Smooth muscle cell (in vitro differentiated cells): ENCODE measurements around the gene LHX1. TPM values are rescaled to one million over a fixed set of nuclear protein-coding genes. Genes with fewer than 3 reads are reported as not detected.

Experiments used
- DNase-seq: peaks from one replicate; lab custom pipeline; 2025; ENCODE audit not compliant: unreplicated experiment; lab: John Stamatoyannopoulos, UW
- H2AFZ ChIP-seq: fragments of 200-600 bp; sonication (generic); 2 replicates; pipeline ENCODE4 v1.6.0; 2016; ENCODE audit warnings: antibody characterized with exemption, low read depth, mild to moderate bottlenecking
- H3F3A ChIP-seq: fragments of 200-600 bp; sonication (generic); 2 replicates; pipeline ENCODE4 v1.6.0; 2017; ENCODE audit warnings: antibody characterized with exemption, low read depth
- H3K27ac ChIP-seq: fragments of 200-600 bp; sonication (generic); 2 replicates; pipeline ENCODE4 v1.5.1; 2016; ENCODE audit warnings: low read depth, mild to moderate bottlenecking
- H3K27me3 ChIP-seq: fragments of 200-600 bp; sonication (generic); 2 replicates; pipeline ENCODE4 v1.6.1; 2016; ENCODE audit warnings: low read depth, mild to moderate bottlenecking
- H3K36me3 ChIP-seq: fragments of 200-600 bp; sonication (generic); 2 replicates; pipeline ENCODE4 v1.5.1; 2016; ENCODE audit warnings: low read depth
- H3K4me1 ChIP-seq: fragments of 200-600 bp; sonication (generic); 2 replicates; pipeline ENCODE4 v1.5.1; 2016; ENCODE audit warnings: low read depth
- H3K4me2 ChIP-seq: fragments of 200-600 bp; sonication (generic); 2 replicates; pipeline ENCODE4 v1.6.0; 2016; ENCODE audit warnings: mild to moderate bottlenecking
- H3K4me3 ChIP-seq: fragments of 200-600 bp; sonication (generic); 2 replicates; pipeline ENCODE4 v1.5.1; 2016; ENCODE audit warnings: mild to moderate bottlenecking
- H3K79me2 ChIP-seq: fragments of 200-600 bp; sonication (generic); 2 replicates; pipeline ENCODE4 v1.6.0; 2016; ENCODE audit warnings: low read depth, mild to moderate bottlenecking
- H3K9ac ChIP-seq: fragments of 200-600 bp; sonication (generic); 2 replicates; pipeline ENCODE4 v1.6.0; 2016; ENCODE audit warnings: low read depth
- H3K9me3 ChIP-seq: fragments of 200-600 bp; sonication (generic); replicated peaks from 2 replicates; pipeline ENCODE4 v1.5.1; 2016; ENCODE audit warnings: low read depth
- H4K20me1 ChIP-seq: fragments of 200-600 bp; sonication (generic); 2 replicates; pipeline ENCODE4 v1.6.0; 2016; ENCODE audit warnings: low read depth
- CTCF ChIP-seq: fragments of 200-600 bp; sonication (generic); IDR thresholded peaks from 2 replicates; pipeline ENCODE4 v1.5.1; 2017; ENCODE audit warnings: borderline replicate concordance, mild to moderate bottlenecking, antibody characterized with exemption; ENCODE audit not compliant: insufficient read depth, poor library complexity, severe bottlenecking
- WGBS: methylation state at CpG from one replicate; pipeline ENCODE4 v1.1.7; 2016; ENCODE audit warnings: low lambda C conversion rate; 5-methylcytosine and 5-hydroxymethylcytosine counted together
- polyA plus RNA-seq: library from polyadenylated mRNA; unstranded; fragments of >200 nt; fragmentation: Nextera tagmentation; extraction: Ambion mirVana; gene quantifications from 2 replicates; pipeline ENCODE4 v1.2.1, GENCODE V29; 2016
- total RNA-seq: library from RNA; depleted of rRNA; stranded (reverse); fragments of >200 nt; gene quantifications from 2 replicates; pipeline ENCODE4 v1.2.3, GENCODE V29; 2014

The LHX1 gene
- total and polyA plus RNA-seq, 2 experiments from 2014 or later: not detected

- Histone ChIP-seq H3K9ac (no peak overlapping the region), H3K27ac (peak overlapping the region; percentile 17), H4K20me1 (no peaks in the 10 kb centered on the region), H2AFZ (no peak overlapping the region), H3K36me3 (no peaks in the 10 kb centered on the region), H3K4me1 (peaks cover 10% of the 10 kb centered on the region), H3K4me3 (no peak overlapping the region), H3K79me2 (no peaks in the 10 kb centered on the region), H3F3A (no peaks in the 10 kb centered on the region), H3K27me3 (peaks cover 10% of the 10 kb centered on the region), H3K4me2 (no peak overlapping the region), H3K9me3 (no peaks in the 10 kb centered on the region)
- DNase-seq: no peak
- TF ChIP-seq CTCF: no peak
- 34% methylated on average over 14 of the region's 14 CpGs for WGBS
Measured at GRCh38 chr17:36901506-36901905, 35.8 kb upstream of the LHX1 start.

- no peak overlapping the region for H3K4me3 ChIP-seq
- H3K4me1 ChIP-seq: no peaks in the 10 kb centered on the region
- DNase-seq: no peak
- no peaks in the 10 kb centered on the region for H3F3A ChIP-seq
- H3K4me2 ChIP-seq: no peak overlapping the region
- no peak overlapping the region for H3K9ac ChIP-seq
- no peak overlapping the region for H2AFZ ChIP-seq
- H3K27ac ChIP-seq: no peak overlapping the region
- H3K36me3 ChIP-seq: no peaks in the 10 kb centered on the region
- H4K20me1 ChIP-seq: no peaks in the 10 kb centered on the region
- no peaks in the 10 kb centered on the region for H3K9me3 ChIP-seq
- no peak for TF ChIP-seq CTCF
- no peaks in the 10 kb centered on the region for H3K79me2 ChIP-seq
- peaks cover 44% of the 10 kb centered on the region for H3K27me3 ChIP-seq
- 75% methylated on average over 10 of the region's 10 CpGs for WGBS
Measured at GRCh38 chr17:36907407-36907806, 29.9 kb upstream of the LHX1 start.

- no peak overlapping the region for H2AFZ ChIP-seq
- no peak for DNase-seq
- H4K20me1 ChIP-seq: no peaks in the 10 kb centered on the region
- no peak overlapping the region for H3K9ac ChIP-seq
- H3K4me1 ChIP-seq: no peaks in the 10 kb centered on the region
- H3K4me2 ChIP-seq: no peak overlapping the region
- no peaks in the 10 kb centered on the region for H3K79me2 ChIP-seq
- H3K9me3 ChIP-seq: no peaks in the 10 kb centered on the region
- no peak for TF ChIP-seq CTCF
- peaks cover 50% of the 10 kb centered on the region for H3K27me3 ChIP-seq
- no peak overlapping the region for H3K4me3 ChIP-seq
- H3K27ac ChIP-seq: no peak overlapping the region
- H3K36me3 ChIP-seq: no peaks in the 10 kb centered on the region
- WGBS: 83% methylated on average over 5 of the region's 5 CpGs
- H3F3A ChIP-seq: no peaks in the 10 kb centered on the region
Measured at GRCh38 chr17:36910513-36910912, 26.8 kb upstream of the LHX1 start.

GRCh38 chr17:36911001-36911400, 26.3 kb upstream of the LHX1 start:
- no peak for TF ChIP-seq CTCF
- H3F3A ChIP-seq: no peaks in the 10 kb centered on the region
- no peaks in the 10 kb centered on the region for H3K9me3 ChIP-seq
- no peaks in the 10 kb centered on the region for H4K20me1 ChIP-seq
- no peak overlapping the region for H3K4me2 ChIP-seq
- no peak for DNase-seq
- no peaks in the 10 kb centered on the region for H3K4me1 ChIP-seq
- no peak overlapping the region for H3K9ac ChIP-seq
- WGBS: 59% methylated on average over 3 of the region's 3 CpGs
- no peak overlapping the region for H3K27ac ChIP-seq
- H2AFZ ChIP-seq: no peak overlapping the region
- H3K4me3 ChIP-seq: no peak overlapping the region
- no peaks in the 10 kb centered on the region for H3K36me3 ChIP-seq
- H3K79me2 ChIP-seq: no peaks in the 10 kb centered on the region
- H3K27me3 ChIP-seq: peaks cover 50% of the 10 kb centered on the region
